ENCODE measurements around the gene CSK.

DNA sequence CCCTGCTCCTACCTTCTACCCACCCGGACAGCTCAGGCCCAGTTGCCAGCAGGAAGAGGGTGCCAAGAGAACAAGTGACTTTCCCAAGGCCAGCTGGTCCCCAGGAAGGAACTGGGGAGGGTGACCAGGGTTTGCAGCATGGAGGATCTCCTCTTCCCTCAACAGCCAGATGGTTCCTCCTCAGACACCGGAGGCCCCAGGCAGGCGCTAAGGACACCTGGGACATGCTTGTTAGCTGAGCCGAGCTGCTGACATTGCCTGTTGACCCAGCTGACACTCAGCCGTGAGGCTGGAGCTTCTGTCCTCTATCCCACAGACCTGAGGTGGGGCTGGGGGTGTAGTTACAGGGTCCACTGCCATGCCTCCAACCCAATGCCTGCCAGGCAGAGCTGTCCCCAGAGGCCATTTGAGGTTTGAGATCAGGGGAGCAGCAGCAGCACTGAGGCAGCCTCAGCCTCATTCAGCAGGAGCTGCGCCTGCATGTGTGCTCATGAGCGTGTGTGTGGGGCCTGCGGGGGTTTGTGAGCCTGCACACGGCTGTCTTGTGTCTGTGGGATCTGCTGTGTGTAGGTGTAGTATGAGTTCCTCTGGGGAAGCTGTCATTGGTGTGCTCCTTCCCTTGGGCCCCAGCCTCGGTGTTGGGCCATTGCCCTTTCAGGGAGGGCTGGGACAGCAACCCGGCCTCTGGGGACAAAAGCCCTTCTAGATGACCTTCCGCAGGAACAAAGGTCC is 51.7 kb downstream of the CSK start:
- TF ChIP-seq, protein P1, sequence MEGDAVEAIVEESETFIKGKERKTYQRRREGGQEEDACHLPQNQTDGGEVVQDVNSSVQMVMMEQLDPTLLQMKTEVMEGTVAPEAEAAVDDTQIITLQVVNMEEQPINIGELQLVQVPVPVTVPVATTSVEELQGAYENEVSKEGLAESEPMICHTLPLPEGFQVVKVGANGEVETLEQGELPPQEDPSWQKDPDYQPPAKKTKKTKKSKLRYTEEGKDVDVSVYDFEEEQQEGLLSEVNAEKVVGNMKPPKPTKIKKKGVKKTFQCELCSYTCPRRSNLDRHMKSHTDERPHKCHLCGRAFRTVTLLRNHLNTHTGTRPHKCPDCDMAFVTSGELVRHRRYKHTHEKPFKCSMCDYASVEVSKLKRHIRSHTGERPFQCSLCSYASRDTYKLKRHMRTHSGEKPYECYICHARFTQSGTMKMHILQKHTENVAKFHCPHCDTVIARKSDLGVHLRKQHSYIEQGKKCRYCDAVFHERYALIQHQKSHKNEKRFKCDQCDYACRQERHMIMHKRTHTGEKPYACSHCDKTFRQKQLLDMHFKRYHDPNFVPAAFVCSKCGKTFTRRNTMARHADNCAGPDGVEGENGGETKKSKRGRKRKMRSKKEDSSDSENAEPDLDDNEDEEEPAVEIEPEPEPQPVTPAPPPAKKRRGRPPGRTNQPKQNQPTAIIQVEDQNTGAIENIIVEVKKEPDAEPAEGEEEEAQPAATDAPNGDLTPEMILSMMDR (conservative IDR thresholded peaks at IDR 0.05; ENCODE audit: low read depth in 2 of 2): no peak
- TF ChIP-seq, protein P2, sequence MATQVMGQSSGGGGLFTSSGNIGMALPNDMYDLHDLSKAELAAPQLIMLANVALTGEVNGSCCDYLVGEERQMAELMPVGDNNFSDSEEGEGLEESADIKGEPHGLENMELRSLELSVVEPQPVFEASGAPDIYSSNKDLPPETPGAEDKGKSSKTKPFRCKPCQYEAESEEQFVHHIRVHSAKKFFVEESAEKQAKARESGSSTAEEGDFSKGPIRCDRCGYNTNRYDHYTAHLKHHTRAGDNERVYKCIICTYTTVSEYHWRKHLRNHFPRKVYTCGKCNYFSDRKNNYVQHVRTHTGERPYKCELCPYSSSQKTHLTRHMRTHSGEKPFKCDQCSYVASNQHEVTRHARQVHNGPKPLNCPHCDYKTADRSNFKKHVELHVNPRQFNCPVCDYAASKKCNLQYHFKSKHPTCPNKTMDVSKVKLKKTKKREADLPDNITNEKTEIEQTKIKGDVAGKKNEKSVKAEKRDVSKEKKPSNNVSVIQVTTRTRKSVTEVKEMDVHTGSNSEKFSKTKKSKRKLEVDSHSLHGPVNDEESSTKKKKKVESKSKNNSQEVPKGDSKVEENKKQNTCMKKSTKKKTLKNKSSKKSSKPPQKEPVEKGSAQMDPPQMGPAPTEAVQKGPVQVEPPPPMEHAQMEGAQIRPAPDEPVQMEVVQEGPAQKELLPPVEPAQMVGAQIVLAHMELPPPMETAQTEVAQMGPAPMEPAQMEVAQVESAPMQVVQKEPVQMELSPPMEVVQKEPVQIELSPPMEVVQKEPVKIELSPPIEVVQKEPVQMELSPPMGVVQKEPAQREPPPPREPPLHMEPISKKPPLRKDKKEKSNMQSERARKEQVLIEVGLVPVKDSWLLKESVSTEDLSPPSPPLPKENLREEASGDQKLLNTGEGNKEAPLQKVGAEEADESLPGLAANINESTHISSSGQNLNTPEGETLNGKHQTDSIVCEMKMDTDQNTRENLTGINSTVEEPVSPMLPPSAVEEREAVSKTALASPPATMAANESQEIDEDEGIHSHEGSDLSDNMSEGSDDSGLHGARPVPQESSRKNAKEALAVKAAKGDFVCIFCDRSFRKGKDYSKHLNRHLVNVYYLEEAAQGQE (IDR thresholded peaks at IDR 0.05; ENCODE audit: unreplicated experiment): no peak
- TF ChIP-seq POLR2AphosphoS5 (IDR thresholded peaks at IDR 0.05; ENCODE audit: low read depth) (no peak), EZH2 (IDR thresholded peaks at IDR 0.05; ENCODE audit: low read depth, unreplicated experiment) (no peak), ZNF331 (CRISPR knock-in tag; IDR thresholded peaks at IDR 0.05; ENCODE audit: low read depth) (no peak), EZH2phosphoT487 (IDR thresholded peaks at IDR 0.05; ENCODE audit: unreplicated experiment) (no peak), ZNF114 (CRISPR knock-in tag; IDR thresholded peaks at IDR 0.05) (no peak)

Data from GM23338 (cell line).